ENCODE measurements around the gene STEAP4. TPM values are rescaled to one million over a fixed set of nuclear protein-coding genes. Genes with fewer than 3 reads are reported as not detected.

STEAP4 gene
- total and polyA plus RNA-seq, 12 donors: 5.1 to 64.9 (median 13.2) TPM

GRCh38 chr7:88224601-88225275 is 82.0 kb downstream of the STEAP4 start:
- H3K4me3 ChIP-seq: no peak overlapping the region
- no peaks in the 10 kb centered on the region for H3K27me3 ChIP-seq
- H3K9me3 ChIP-seq: peaks cover 0 to 16% (median 0%) of the 10 kb centered on the region in 11 donors
- ATAC-seq (no peak), DNase-seq (no peak)
- H3K27ac ChIP-seq: no peak overlapping the region
- TF ChIP-seq, protein P1, sequence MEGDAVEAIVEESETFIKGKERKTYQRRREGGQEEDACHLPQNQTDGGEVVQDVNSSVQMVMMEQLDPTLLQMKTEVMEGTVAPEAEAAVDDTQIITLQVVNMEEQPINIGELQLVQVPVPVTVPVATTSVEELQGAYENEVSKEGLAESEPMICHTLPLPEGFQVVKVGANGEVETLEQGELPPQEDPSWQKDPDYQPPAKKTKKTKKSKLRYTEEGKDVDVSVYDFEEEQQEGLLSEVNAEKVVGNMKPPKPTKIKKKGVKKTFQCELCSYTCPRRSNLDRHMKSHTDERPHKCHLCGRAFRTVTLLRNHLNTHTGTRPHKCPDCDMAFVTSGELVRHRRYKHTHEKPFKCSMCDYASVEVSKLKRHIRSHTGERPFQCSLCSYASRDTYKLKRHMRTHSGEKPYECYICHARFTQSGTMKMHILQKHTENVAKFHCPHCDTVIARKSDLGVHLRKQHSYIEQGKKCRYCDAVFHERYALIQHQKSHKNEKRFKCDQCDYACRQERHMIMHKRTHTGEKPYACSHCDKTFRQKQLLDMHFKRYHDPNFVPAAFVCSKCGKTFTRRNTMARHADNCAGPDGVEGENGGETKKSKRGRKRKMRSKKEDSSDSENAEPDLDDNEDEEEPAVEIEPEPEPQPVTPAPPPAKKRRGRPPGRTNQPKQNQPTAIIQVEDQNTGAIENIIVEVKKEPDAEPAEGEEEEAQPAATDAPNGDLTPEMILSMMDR (IDR thresholded peaks at IDR 0.05): no peak
- intact Hi-C loops (cut with DNase I): no loop called here
- WGBS, 2 donors: 51 to 57% methylated on average over 2 of the region's 2 CpGs
- H3K36me3 ChIP-seq: no peaks in the 10 kb centered on the region
- peaks cover 0 to 17% (median 6%) of the 10 kb centered on the region in 9 donors for H3K4me1 ChIP-seq

- intact Hi-C loops (cut with DNase I): no loop called here
- Histone ChIP-seq H3K27ac (no peak overlapping the region), H3K36me3 (no peaks in the 10 kb centered on the region), H3K27me3 (no peaks in the 10 kb centered on the region), H3K4me3 (no peak overlapping the region), H3K4me1 (peaks cover 0 to 21% (median 12%) of the 10 kb centered on the region in 9 donors), H3K9me3 (peaks cover 0 to 5% (median 0%) of the 10 kb centered on the region in 11 donors)
- DNase-seq (no peak), ATAC-seq (no peak)
- 96 to 99% methylated on average over 2 of the region's 2 CpGs for WGBS, 2 donors
- TF ChIP-seq, protein P1 (IDR thresholded peaks at IDR 0.05): no peak
Observed at GRCh38 chr7:88223265-88223664, 83.4 kb downstream of the STEAP4 start.

Other genes starting within 250 kb of the STEAP4 start
- gene SRI, start 86.9 kb downstream of the STEAP4 start, total RNA-seq: 10 to 100 TPM; 63.3 to 82.4 (median 69.9) TPM
- 10 to 100 TPM; 28.7 to 76.2 TPM for gene SRI, start 86.9 kb downstream of the STEAP4 start, polyA plus RNA-seq

Data from heart right ventricle (tissue), 16 donors.